ENCODE measurements around the gene CHRNE. TPM values are rescaled to one million over a fixed set of nuclear protein-coding genes. Genes with fewer than 3 reads are reported as not detected.
A peak's percentile ranks its signal among the peaks of the same experiment; 100 is the strongest.
"Not testable (repeated sequence)": the region's sequence is repeated elsewhere in the genome, so short reads cannot be mapped to it uniquely, and the experiment has no call there.

Gene CHRNE
- total RNA-seq, 3 donors from 2014 or later, result 0.24 to 1.3 TPM; not detected in 1

- no peaks in the 10 kb centered on the region for H3K36me3 ChIP-seq (ENCODE audit: low read depth)
- DNase-seq (peak in 2 of 3 donors; percentile 15 to 18), ATAC-seq (no peak)
- intact Hi-C loops (cut with DNase I, micrococcal nuclease), result no loop called here
- H3K4me3 ChIP-seq, result no peak overlapping the region
- TF ChIP-seq CTCF (IDR thresholded peaks at IDR 0.05), result no peak
- H3K9me3 ChIP-seq, result no peaks in the 10 kb centered on the region
- H3K4me1 ChIP-seq (ENCODE audit: low read depth), result peaks cover 8% of the 10 kb centered on the region
Measured at GRCh38 chr17:4908301-4908700, 5.4 kb upstream of the CHRNE start.

GRCh38 chr17:4906642-4907041, 3.7 kb upstream of the CHRNE start:
- H3K9me3 ChIP-seq; intact Hi-C loops (cut with DNase I, micrococcal nuclease); DNase-seq; H3K36me3 ChIP-seq (ENCODE audit: low read depth); H3K4me3 ChIP-seq; ATAC-seq: not testable (repeated sequence)
- H3K4me1 ChIP-seq (ENCODE audit: low read depth), result peaks cover 23% of the 10 kb centered on the region

GRCh38 chr17:4902540-4902939, 358 bp downstream of the CHRNE start:
- peak in 2 of 3 donors; percentile 27 to 44 for DNase-seq
- intact Hi-C loops (cut with DNase I, micrococcal nuclease), result no loop called here
- Histone ChIP-seq H3K4me3 (no peak overlapping the region), H3K9me3 (no peaks in the 10 kb centered on the region), H3K36me3 (ENCODE audit: low read depth) (no peaks in the 10 kb centered on the region), H3K4me1 (ENCODE audit: low read depth) (peaks cover 40% of the 10 kb centered on the region)
- ATAC-seq, result no peak
- TF ChIP-seq CTCF (IDR thresholded peaks at IDR 0.05), result no peak

GRCh38 chr17:4901648-4902344, 1.1 kb downstream of the CHRNE start:
- H3K4me1 ChIP-seq (ENCODE audit: low read depth), result peaks cover 40% of the 10 kb centered on the region
- H3K4me3 ChIP-seq, result no peak overlapping the region
- ATAC-seq, result peak; percentile 24

GRCh38 chr17:4901108-4901647, 1.7 kb downstream of the CHRNE start:
- DNase-seq (no peak), ATAC-seq (no peak)
- H3K4me1 ChIP-seq (ENCODE audit: low read depth), result peaks cover 40% of the 10 kb centered on the region
- no peaks in the 10 kb centered on the region for H3K9me3 ChIP-seq
- intact Hi-C loops (cut with DNase I, micrococcal nuclease), result no loop called here
- H3K4me3 ChIP-seq, result no peak overlapping the region
- H3K36me3 ChIP-seq (ENCODE audit: low read depth), result no peaks in the 10 kb centered on the region
- TF ChIP-seq CTCF (IDR thresholded peaks at IDR 0.05), result no peak

More at GRCh38 chr17:4901648-4902344, 1.1 kb downstream of the CHRNE start:
- no peaks in the 10 kb centered on the region for H3K36me3 ChIP-seq (ENCODE audit: low read depth)
- peak; percentile 25 to 83 (median 75) for DNase-seq
- TF ChIP-seq CTCF (IDR thresholded peaks at IDR 0.05), result no peak
- no peaks in the 10 kb centered on the region for H3K9me3 ChIP-seq
- intact Hi-C loops (cut with DNase I, micrococcal nuclease), result no loop called here

Measured in mucosa of descending colon (tissue), 3 donors.